ENCODE data around the gene ABCA1. TPM values are rescaled to one million over a fixed set of nuclear protein-coding genes. Genes with fewer than 3 reads are reported as not detected.

ABCA1 gene
- polyA plus RNA-seq, 1 experiment, result 36.2 TPM

DNA sequence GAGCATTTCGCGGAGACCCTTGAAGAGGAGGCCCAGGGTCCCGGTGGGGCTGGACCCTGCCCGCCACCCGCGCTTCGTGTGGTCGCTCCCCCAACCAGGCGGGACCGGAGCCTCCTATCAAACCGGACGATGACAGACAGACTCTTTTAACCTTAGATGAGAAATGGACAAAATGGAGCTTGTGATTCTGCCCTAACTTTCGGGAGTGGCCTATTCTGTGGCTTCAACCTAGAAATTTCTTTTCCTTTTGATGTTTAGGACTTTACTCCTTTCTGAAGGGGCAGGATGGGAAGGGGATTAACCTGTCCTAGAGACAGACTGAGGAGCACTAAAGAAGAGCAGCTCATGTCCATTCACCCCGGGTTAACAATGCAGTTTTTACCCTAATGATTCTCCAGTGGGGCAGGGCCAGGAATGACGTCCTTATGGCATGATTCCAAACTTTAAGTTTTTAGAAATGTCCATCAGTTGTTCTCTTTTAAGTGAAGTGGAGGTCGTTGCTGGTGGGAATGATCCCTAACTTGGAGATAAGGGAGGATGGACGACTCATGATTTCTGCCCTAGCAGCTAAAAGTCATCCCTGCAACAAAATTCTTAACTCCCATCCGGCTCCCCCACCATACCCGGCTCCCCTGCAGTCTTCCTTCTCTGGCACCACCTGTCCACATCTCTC, 179.5 kb downstream of the ABCA1 start:
- TF ChIP-seq, protein P1, sequence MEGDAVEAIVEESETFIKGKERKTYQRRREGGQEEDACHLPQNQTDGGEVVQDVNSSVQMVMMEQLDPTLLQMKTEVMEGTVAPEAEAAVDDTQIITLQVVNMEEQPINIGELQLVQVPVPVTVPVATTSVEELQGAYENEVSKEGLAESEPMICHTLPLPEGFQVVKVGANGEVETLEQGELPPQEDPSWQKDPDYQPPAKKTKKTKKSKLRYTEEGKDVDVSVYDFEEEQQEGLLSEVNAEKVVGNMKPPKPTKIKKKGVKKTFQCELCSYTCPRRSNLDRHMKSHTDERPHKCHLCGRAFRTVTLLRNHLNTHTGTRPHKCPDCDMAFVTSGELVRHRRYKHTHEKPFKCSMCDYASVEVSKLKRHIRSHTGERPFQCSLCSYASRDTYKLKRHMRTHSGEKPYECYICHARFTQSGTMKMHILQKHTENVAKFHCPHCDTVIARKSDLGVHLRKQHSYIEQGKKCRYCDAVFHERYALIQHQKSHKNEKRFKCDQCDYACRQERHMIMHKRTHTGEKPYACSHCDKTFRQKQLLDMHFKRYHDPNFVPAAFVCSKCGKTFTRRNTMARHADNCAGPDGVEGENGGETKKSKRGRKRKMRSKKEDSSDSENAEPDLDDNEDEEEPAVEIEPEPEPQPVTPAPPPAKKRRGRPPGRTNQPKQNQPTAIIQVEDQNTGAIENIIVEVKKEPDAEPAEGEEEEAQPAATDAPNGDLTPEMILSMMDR (IDR thresholded peaks at IDR 0.05; ENCODE audit: insufficient read depth, low read depth, low read length), result no peak
- H3K27me3 ChIP-seq (ENCODE audit: control insufficient read depth, insufficient read depth, low read length), result no peaks in the 10 kb centered on the region
- no peak for DNase-seq (ENCODE audit: low read depth)
- H3K4me3 ChIP-seq (ENCODE audit: low read depth, low read length), result peak overlapping the region; percentile 92
- H3K36me3 ChIP-seq (ENCODE audit: control insufficient read depth, insufficient read depth, low read length), result no peaks in the 10 kb centered on the region
- CTCF ChIA-PET, result interaction anchor here (0.7 to 1.8 kb wide), 2 partner anchors 14 to 721 kb away, joined by 3 to 4 read pairs; no protein-coding TSS in a partner anchor
- POLR2A ChIA-PET, result no interaction called here

DNA sequence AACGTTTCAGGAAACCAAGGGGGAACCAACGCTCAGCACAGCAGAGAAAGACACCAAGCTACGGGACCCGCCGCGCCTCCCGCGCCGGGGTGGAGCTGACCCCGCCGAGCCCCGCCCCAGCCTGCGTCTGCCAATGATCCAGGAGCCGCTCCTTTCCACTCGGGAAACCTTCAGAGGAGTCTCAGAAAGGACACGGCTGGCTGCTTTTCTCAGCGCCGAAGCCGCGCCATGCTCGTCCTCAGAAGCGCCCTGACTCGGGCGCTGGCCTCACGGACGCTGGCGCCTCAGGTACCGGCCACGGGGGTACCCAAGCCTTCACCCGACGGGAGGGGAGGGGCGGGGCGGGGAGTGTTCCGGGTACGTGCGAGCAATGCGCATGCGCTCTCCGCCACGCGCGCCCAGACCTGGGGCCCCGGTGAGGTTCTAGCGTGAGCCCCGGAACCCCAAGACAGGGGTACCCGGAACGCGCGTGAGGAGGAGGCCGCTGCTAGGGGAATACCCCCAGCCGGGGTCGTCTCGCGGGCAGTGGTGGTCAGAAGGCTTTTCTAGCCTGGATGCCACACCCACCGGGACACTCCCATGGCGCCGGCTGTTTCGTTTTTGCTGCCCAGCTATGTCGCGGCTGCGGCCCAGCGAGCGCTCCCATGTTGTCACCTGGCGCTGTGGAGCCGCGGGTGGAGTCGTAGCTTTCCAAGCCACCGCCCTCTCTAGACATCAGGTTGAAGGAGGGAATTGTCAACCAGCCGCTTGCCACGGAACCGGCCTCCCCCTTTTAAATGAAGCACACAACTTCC, 180.2 kb downstream of the ABCA1 start, which contains the start of gene NIPSNAP3A:
TSS of gene NIPSNAP3A (plus strand) at position 119 of the 794 bp plus-strand sequence. CDS start at position 229, 110 bp downstream.
- CTCF ChIA-PET, result interaction anchor here (0.7 to 1.0 kb wide), 2 partner anchors 668 to 720 kb away, joined by 3 read pairs; no protein-coding TSS in a partner anchor

DNA sequence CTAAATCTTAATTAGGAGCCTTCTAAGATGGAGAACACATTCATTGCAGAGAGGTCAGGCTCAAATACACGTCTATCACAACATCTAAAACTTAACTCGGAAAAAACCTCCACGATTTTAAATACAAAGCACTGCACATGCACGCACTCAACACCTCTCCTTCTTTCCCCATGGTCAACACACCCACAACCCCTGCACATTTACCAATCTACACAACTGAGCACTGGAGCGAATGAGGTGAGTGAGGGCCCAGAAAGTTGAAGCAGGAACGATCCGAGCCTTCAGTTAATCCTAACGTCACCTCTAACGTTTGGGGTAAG, 180.8 kb downstream of the ABCA1 start:
- Histone ChIP-seq H3K4me3 (ENCODE audit: low read depth, low read length) (peak overlapping the region; percentile 92), H3K27me3 (ENCODE audit: control insufficient read depth, insufficient read depth, low read length) (no peaks in the 10 kb centered on the region), H3K36me3 (ENCODE audit: control insufficient read depth, insufficient read depth, low read length) (no peaks in the 10 kb centered on the region)
- DNase-seq (ENCODE audit: low read depth), result no peak
- POLR2A ChIA-PET, result interaction anchor here (0.7 kb wide), 1 partner anchor 253 kb away, joined by 3 read pairs; no protein-coding TSS in a partner anchor
- TF ChIP-seq, protein P1 (IDR thresholded peaks at IDR 0.05; ENCODE audit: insufficient read depth, low read depth, low read length), result no peak
- CTCF ChIA-PET, result interaction anchor here (1.0 kb wide), 1 partner anchor 669 kb away, joined by 3 read pairs; no protein-coding TSS in a partner anchor

More for the DNA sequence above, 180.2 kb downstream of the ABCA1 start, which contains the start of gene NIPSNAP3A:
- POLR2A ChIA-PET, result interaction anchor here (0.5 to 0.7 kb wide), 2 partner anchors 254 to 449 kb away, joined by 3 to 21 read pairs; no protein-coding TSS in a partner anchor
- Histone ChIP-seq H3K36me3 (ENCODE audit: control insufficient read depth, insufficient read depth, low read length) (no peaks in the 10 kb centered on the region), H3K27me3 (ENCODE audit: control insufficient read depth, insufficient read depth, low read length) (no peaks in the 10 kb centered on the region), H3K4me3 (ENCODE audit: low read depth, low read length) (peak within 1 kb of the TSS; percentile 92)
- DNase-seq (ENCODE audit: low read depth), result no peak
- TF ChIP-seq, protein P1 (IDR thresholded peaks at IDR 0.05; ENCODE audit: insufficient read depth, low read depth, low read length), result no peak

DNA sequence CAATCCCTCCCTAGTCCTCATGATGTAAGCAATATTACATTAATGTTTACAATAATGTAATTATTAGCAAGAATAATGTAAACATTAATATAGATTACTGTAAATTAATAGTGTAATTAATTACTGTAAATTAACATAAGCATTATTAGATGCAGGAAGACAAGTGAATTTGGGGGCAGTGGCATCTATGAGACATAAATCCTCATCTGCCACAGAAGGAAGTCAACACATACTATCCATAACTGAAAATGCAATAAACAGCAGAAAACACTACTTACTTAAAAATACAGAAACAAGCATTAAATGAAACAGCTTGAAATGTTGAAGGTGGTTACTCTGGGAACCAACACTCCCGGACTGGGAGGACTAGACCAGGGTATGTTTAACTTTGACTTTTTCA, 181.2 kb downstream of the ABCA1 start:
- H3K4me3 ChIP-seq (ENCODE audit: low read depth, low read length), result peak overlapping the region; percentile 92
- TF ChIP-seq, protein P1 (IDR thresholded peaks at IDR 0.05; ENCODE audit: insufficient read depth, low read depth, low read length), result no peak
- H3K27me3 ChIP-seq (ENCODE audit: control insufficient read depth, insufficient read depth, low read length), result no peaks in the 10 kb centered on the region
- POLR2A ChIA-PET, result interaction anchor here (0.7 kb wide), 1 partner anchor 253 kb away, joined by 3 read pairs; no protein-coding TSS in a partner anchor
- DNase-seq (ENCODE audit: low read depth), result no peak
- CTCF ChIA-PET, result interaction anchor here (1.0 kb wide), 1 partner anchor 669 kb away, joined by 3 read pairs; no protein-coding TSS in a partner anchor
- no peaks in the 10 kb centered on the region for H3K36me3 ChIP-seq (ENCODE audit: control insufficient read depth, insufficient read depth, low read length)

DNA sequence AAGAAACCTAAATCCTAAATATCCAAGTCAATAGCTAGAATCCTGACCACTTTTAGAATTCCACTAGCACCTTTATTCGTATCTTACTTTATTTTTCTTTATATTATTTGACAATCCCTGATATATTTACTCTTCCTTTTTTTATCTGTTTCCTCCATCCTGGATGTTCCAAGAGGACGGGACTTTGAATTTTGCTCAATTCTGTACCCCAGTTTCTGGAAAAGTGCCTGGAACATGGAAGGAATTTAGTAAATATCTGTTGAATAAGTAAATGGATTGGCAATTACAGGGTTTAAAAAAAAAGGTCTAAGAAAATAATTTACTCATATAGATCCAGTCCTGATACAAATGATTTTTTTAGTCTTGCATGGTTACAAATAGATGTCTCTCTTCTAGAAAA, 181.7 kb downstream of the ABCA1 start:
- H3K4me3 ChIP-seq (ENCODE audit: low read depth, low read length), result no peak overlapping the region
- ChIA-PET POLR2A (no interaction called here), CTCF (interaction anchor here (1.2 kb wide), 1 partner anchor 669 kb away, joined by 3 read pairs; no protein-coding TSS in a partner anchor)
- H3K27me3 ChIP-seq (ENCODE audit: control insufficient read depth, insufficient read depth, low read length), result no peaks in the 10 kb centered on the region
- TF ChIP-seq, protein P1 (IDR thresholded peaks at IDR 0.05; ENCODE audit: insufficient read depth, low read depth, low read length), result no peak
- no peaks in the 10 kb centered on the region for H3K36me3 ChIP-seq (ENCODE audit: control insufficient read depth, insufficient read depth, low read length)
- DNase-seq (ENCODE audit: low read depth), result no peak

Measured in BJ (cell line).